B cell (primary cell): ENCODE measurements around the gene CTRB2. TPM values are rescaled to one million over a fixed set of nuclear protein-coding genes. Genes with fewer than 3 reads are reported as not detected.

ENCODE experiments used
- ATAC-seq: fragments of 200-7000 bp; cut with Tn5 transposase; one replicate; pipeline ENCODE4 v1.10.0; 2021; ENCODE audit warnings: low read depth, mild to moderate bottlenecking, moderate number of reproducible peaks, moderate library complexity
- CTCF ChIA-PET: fragments of 350-600 bp; sonication (Branson Sonifier 250); formaldehyde crosslinking; loops from one replicate; lab custom pipeline; 2021; ENCODE audit warnings: antibody characterized with exemption, inconsistent platforms; lab: Charles Lee
- POLR2A ChIA-PET: fragments of 350-600 bp; sonication (Branson Sonifier 250); formaldehyde crosslinking; loops from one replicate; lab custom pipeline; 2021; ENCODE audit warnings: antibody characterized with exemption; lab: Charles Lee
- DNase-seq: peaks from one replicate; pipeline ENCODE4 v3.0.0; 2013
- H2AFZ ChIP-seq: 2 replicates; pipeline ENCODE4 v1.6.1; 2012; ENCODE audit warnings: mild to moderate bottlenecking, low read depth, low read length; ENCODE audit not compliant: insufficient read depth, poor library complexity, severe bottlenecking
- H3K27ac ChIP-seq, 2 donors: 1 replicate in 1 of 2; 2 replicates in 1 of 2; pipeline ENCODE4 v1.5.1; 2012 to 2013; ENCODE audit warnings: low read length in 2 of 2, mild to moderate bottlenecking in 2 of 2, moderate library complexity in 1 of 2
- H3K27me3 ChIP-seq, 4 experiments: fragments of 200-600 bp in 1 of 4; sonication (generic) in 1 of 4; replicated peaks in 1 of 4; 1 replicate in 2 of 4; 2 replicates in 2 of 4; pipeline versions ENCODE4 v1.6.1 to v1.7.0; 2013 to 2016; ENCODE audit warnings: low read length in 3 of 4, mild to moderate bottlenecking in 2 of 4, mixed read lengths in 1 of 4, moderate library complexity in 1 of 4; ENCODE audit not compliant: insufficient read depth in 4 of 4, control insufficient read depth in 3 of 4; ENCODE audit errors: control extremely low read depth in 1 of 4
- H3K36me3 ChIP-seq, 2 experiments: replicated peaks in 1 of 2; 1 replicate in 1 of 2; 2 replicates in 1 of 2; pipeline versions ENCODE4 v1.6.1 to v1.7.1; 2013; ENCODE audit warnings: low read length in 1 of 2; ENCODE audit not compliant: insufficient read depth in 2 of 2, control insufficient read depth in 1 of 2; ENCODE audit errors: control extremely low read depth in 1 of 2, extremely low read depth in 1 of 2
- H3K4me1 ChIP-seq, 2 donors: fragments of 200-600 bp in 1 of 2; sonication (generic) in 1 of 2; 1 replicate in 1 of 2; 2 replicates in 1 of 2; pipeline versions ENCODE4 v1.5.1 to v1.6.1; 2013 to 2017; ENCODE audit warnings: low read length in 2 of 2; ENCODE audit not compliant: control insufficient read depth in 2 of 2, insufficient read depth in 2 of 2
- H3K4me2 ChIP-seq: replicated peaks from 2 replicates; pipeline ENCODE3; 2012; ENCODE audit warnings: mild to moderate bottlenecking, low read depth, low read length; ENCODE audit not compliant: poor library complexity, severe bottlenecking
- H3K4me3 ChIP-seq, 5 experiments: fragments of 200-600 bp in 1 of 5; sonication (generic) in 1 of 5; 1 replicate in 3 of 5; 2 replicates in 2 of 5; pipeline versions ENCODE4 v1.5.1 to v1.7.0; 2011 to 2016; ENCODE audit warnings: low read length in 4 of 5, mild to moderate bottlenecking in 4 of 5, low read depth in 2 of 5, control low read depth in 1 of 5, moderate library complexity in 1 of 5; ENCODE audit not compliant: insufficient read depth in 1 of 5; ENCODE audit errors: control extremely low read depth in 1 of 5, extremely low read depth in 1 of 5
- H3K79me2 ChIP-seq: fragments of 200-600 bp; sonication (generic); one replicate; pipeline ENCODE4 v1.6.0; 2016; ENCODE audit warnings: low read length; ENCODE audit not compliant: control insufficient read depth, insufficient read depth
- H3K9ac ChIP-seq: fragments of 200-600 bp; sonication (generic); 2 replicates; pipeline ENCODE4 v1.6.1; 2017; ENCODE audit warnings: mild to moderate bottlenecking, low read length, moderate library complexity
- H3K9me3 ChIP-seq, 3 donors: one replicate each; pipeline versions ENCODE4 v1.6.1 to v1.7.1; 2013; ENCODE audit warnings: low read length in 2 of 3; ENCODE audit not compliant: control insufficient read depth in 2 of 3, insufficient read depth in 1 of 3; ENCODE audit errors: control extremely low read depth in 1 of 3
- H4K20me1 ChIP-seq: 2 replicates; pipeline ENCODE4 v1.6.0; 2012; ENCODE audit warnings: mild to moderate bottlenecking, low read length; ENCODE audit not compliant: insufficient read depth, control insufficient read depth, poor library complexity, severe bottlenecking
- H3K27ac Mint-ChIP-seq: one replicate; pipeline ENCODE4 v1.8.0; 2021; ENCODE audit warnings: mixed read lengths
- H3K27me3 Mint-ChIP-seq: one replicate; pipeline ENCODE4 v1.8.0; 2021; ENCODE audit warnings: mixed read lengths
- H3K4me1 Mint-ChIP-seq: one replicate; pipeline ENCODE4 v1.8.0; 2021; ENCODE audit warnings: mixed read lengths
- H3K4me3 Mint-ChIP-seq: one replicate; pipeline ENCODE4 v1.8.0; 2021; ENCODE audit warnings: mixed read lengths
- H3K9me3 Mint-ChIP-seq: one replicate; pipeline ENCODE4 v1.8.0; 2022; ENCODE audit warnings: mixed read lengths; ENCODE audit not compliant: insufficient read depth
- EZH2 ChIP-seq: IDR thresholded peaks from 2 replicates; pipeline ENCODE4 v1.6.1; 2012; ENCODE audit warnings: borderline replicate concordance, low read depth, mild to moderate bottlenecking, moderate library complexity, low read length; ENCODE audit not compliant: insufficient read depth, poor library complexity, severe bottlenecking
- WGBS: methylation state at CpG from one replicate; pipeline ENCODE4 v1.1.5; 2013; ENCODE audit warnings: missing lambda C conversion rate; ENCODE audit not compliant: insufficient coverage; 5-methylcytosine and 5-hydroxymethylcytosine counted together
- intact Hi-C: fragments of 100-400 bp; cut with micrococcal nuclease; formaldehyde crosslinking; loops from one replicate; pipeline ENCODE4 v1.10.0; 2022
- polyA plus RNA-seq: library from polyadenylated mRNA; depleted of rRNA; stranded (reverse); fragments of >200 nt; gene quantifications from 2 replicates; pipeline ENCODE4 v1.2.3, GENCODE V29; 2012
- total RNA-seq, 2 donors: library from RNA; stranded (reverse); fragments of 120-200 nt in 1 of 2; gene quantifications; 1 replicate in 1 of 2; 2 replicates in 1 of 2; pipeline versions ENCODE4 v1.2.3 to v1.2.4, GENCODE V29; 2013 to 2022
- TF ChIP-seq, protein P1 (sequence below): fragments of 200-600 bp; IDR thresholded peaks from one replicate; pipeline ENCODE4 v1.8.0; 2022; ENCODE audit warnings: antibody characterized with exemption, mild to moderate bottlenecking

CTRB2 gene
- total and polyA plus RNA-seq, 2 donors (not counting 1 experiment from before 2014, with no cell fraction given): not detected

DNA sequence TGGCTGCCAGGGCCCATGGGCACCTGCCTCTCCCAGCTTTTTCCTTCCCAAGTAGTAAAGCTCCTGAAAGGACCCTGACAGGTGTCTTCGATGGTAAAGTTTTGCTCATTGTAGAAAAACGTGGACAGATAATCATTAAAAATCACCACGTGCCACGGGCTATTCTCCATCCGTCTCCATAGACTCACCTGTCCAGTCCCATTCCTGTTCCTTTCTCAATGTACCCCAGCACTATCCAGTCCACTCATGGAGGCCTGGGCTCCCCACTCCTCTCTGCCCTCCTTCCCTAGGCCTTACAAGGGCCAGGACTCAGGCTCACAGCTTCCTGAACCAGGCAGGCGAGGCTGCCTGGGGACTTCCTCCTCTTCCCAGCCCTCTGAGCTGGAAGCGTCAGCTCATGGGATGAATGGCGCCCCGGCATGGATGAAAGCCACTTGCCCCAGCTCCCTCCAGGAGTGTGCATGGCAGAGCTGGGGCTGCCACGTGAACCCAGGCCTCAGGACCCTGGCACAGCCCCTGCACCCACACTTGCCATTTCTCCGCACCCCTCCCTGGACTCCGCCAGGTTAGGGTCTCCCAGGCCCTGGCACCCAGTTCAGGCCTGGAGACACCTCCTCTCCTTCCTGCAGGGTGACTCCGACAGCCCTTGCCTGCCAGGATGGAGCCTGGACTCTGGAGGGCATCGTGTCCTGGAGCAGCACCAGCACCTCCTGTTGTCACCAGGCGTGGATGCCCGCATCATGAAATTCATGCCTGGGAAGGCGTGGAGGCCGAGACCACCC, 20.6 kb upstream of the CTRB2 start:
- Mint-ChIP-seq H3K4me3 (no peak overlapping the region), H3K9me3 (no peaks in the 10 kb centered on the region), H3K27ac (no peak overlapping the region), H3K27me3 (peaks cover 35% of the 10 kb centered on the region), H3K4me1 (no peaks in the 10 kb centered on the region)
- ChIA-PET CTCF (interaction anchor here (0.6 to 1.6 kb wide), 3 partner anchors 28 to 166 kb away, joined by 3 to 4 read pairs (median 3); no protein-coding TSS in a partner anchor), POLR2A (no interaction called here)
- H3K9ac ChIP-seq: no peak overlapping the region
- H3K27me3 ChIP-seq: peaks cover 0 to 54% (median 7%) of the 10 kb centered on the region in 4 experiments
- peaks cover 0 to 8% (median 0%) of the 10 kb centered on the region in 3 donors for H3K9me3 ChIP-seq
- ATAC-seq (no peak), DNase-seq (no peak)
- H3K79me2 ChIP-seq: no peaks in the 10 kb centered on the region
- 92% methylated on average over 16 of the region's 18 CpGs for WGBS
- H2AFZ ChIP-seq: no peak overlapping the region
- H3K4me2 ChIP-seq: no peak overlapping the region
- no peaks in the 10 kb centered on the region for H3K4me1 ChIP-seq
- H3K27ac ChIP-seq: no peak overlapping the region
- H3K4me3 ChIP-seq: no peak overlapping the region
- no peaks in the 10 kb centered on the region for H4K20me1 ChIP-seq
- no peaks in the 10 kb centered on the region for H3K36me3 ChIP-seq
- TF ChIP-seq, protein P1, sequence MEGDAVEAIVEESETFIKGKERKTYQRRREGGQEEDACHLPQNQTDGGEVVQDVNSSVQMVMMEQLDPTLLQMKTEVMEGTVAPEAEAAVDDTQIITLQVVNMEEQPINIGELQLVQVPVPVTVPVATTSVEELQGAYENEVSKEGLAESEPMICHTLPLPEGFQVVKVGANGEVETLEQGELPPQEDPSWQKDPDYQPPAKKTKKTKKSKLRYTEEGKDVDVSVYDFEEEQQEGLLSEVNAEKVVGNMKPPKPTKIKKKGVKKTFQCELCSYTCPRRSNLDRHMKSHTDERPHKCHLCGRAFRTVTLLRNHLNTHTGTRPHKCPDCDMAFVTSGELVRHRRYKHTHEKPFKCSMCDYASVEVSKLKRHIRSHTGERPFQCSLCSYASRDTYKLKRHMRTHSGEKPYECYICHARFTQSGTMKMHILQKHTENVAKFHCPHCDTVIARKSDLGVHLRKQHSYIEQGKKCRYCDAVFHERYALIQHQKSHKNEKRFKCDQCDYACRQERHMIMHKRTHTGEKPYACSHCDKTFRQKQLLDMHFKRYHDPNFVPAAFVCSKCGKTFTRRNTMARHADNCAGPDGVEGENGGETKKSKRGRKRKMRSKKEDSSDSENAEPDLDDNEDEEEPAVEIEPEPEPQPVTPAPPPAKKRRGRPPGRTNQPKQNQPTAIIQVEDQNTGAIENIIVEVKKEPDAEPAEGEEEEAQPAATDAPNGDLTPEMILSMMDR: no peak
- TF ChIP-seq EZH2: no peak
- intact Hi-C loops: no loop called here
